Activated naive CD8-positive, alpha-beta T cell treated with anti-CD3 and anti-CD28 coated beads, Interleukin-2, amount 10 ng/mL, durations not matched to agents 7 days and 5 days (primary cell): Measurements from ENCODE around the gene NSUN7. TPM values are rescaled to one million over a fixed set of nuclear protein-coding genes. Genes with fewer than 3 reads are reported as not detected.
"Not testable (repeated sequence)": the region's sequence is repeated elsewhere in the genome, so short reads cannot be mapped to it uniquely, and the experiment has no call there.

Experiments used
- ATAC-seq: fragments of 150-1000 bp; cut with Tn5 transposase; one replicate; pipeline ENCODE4 v1.10.0; 2021; ENCODE audit warnings: low read depth, moderate library complexity
- POLR2A ChIA-PET: fragments of 350-600 bp; sonication (Branson Sonifier 250); formaldehyde crosslinking; loops from one replicate; lab custom pipeline; 2021; ENCODE audit warnings: antibody characterized with exemption; lab: Charles Lee
- DNase-seq: peaks from one replicate; pipeline ENCODE4 v3.0.0; 2021
- H3K27ac Mint-ChIP-seq: one replicate; pipeline ENCODE4 v1.8.0; 2022; ENCODE audit warnings: mild to moderate bottlenecking, mixed read lengths
- H3K27me3 Mint-ChIP-seq: one replicate; pipeline ENCODE4 v1.8.0; 2022; ENCODE audit warnings: mild to moderate bottlenecking, moderate library complexity, mixed read lengths
- H3K36me3 Mint-ChIP-seq: one replicate; pipeline ENCODE4 v1.8.0; 2021; ENCODE audit warnings: mild to moderate bottlenecking, mixed read lengths
- H3K4me1 Mint-ChIP-seq: one replicate; pipeline ENCODE4 v1.8.0; 2021; ENCODE audit warnings: mixed read lengths
- H3K4me3 Mint-ChIP-seq: one replicate; pipeline ENCODE4 v1.8.0; 2022; ENCODE audit warnings: mild to moderate bottlenecking, moderate library complexity, mixed read lengths
- H3K9me3 Mint-ChIP-seq: one replicate; pipeline ENCODE4 v1.8.0; 2021; ENCODE audit warnings: mixed read lengths
- total RNA-seq, 2 experiments: library from RNA; stranded (reverse); gene quantifications; one replicate each; pipeline ENCODE4 v1.2.3, GENCODE V29; 2021

Gene NSUN7, protein sequence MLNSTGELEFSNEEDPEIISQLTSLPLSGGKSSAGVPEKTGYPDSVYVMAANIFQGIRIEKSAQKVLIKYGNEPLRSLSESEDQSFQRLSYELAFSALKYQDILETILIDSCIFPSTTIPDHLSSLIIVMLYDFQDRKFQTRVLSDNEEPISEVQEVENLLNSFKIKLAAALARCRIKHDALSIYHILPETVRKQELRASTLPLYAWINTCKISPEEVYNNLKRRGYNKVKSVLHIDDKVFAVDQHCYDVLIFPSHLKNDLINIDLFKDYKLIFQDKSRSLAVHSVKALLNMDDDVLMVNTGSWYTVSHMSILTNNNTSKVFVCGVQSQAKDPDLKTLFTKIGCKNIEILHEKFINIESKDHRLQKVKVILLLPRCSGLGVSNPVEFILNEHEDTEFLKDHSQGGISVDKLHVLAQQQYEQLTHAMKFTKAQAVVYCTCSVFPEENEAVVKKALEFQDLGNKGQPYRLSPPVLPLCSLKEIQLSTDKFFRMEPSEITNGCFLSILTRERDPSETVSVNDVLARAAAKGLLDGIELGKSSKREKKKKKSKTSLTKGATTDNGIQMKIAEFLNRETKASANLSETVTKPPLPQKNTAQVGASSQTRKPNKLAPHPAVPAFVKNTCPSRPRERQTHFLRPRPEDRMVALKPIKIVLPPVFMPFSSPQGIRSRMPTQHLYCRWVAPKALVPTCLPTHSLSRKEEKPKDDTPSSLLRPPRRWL
- total RNA-seq, result under 1 TPM; 0.25 to 0.34 TPM

DNA sequence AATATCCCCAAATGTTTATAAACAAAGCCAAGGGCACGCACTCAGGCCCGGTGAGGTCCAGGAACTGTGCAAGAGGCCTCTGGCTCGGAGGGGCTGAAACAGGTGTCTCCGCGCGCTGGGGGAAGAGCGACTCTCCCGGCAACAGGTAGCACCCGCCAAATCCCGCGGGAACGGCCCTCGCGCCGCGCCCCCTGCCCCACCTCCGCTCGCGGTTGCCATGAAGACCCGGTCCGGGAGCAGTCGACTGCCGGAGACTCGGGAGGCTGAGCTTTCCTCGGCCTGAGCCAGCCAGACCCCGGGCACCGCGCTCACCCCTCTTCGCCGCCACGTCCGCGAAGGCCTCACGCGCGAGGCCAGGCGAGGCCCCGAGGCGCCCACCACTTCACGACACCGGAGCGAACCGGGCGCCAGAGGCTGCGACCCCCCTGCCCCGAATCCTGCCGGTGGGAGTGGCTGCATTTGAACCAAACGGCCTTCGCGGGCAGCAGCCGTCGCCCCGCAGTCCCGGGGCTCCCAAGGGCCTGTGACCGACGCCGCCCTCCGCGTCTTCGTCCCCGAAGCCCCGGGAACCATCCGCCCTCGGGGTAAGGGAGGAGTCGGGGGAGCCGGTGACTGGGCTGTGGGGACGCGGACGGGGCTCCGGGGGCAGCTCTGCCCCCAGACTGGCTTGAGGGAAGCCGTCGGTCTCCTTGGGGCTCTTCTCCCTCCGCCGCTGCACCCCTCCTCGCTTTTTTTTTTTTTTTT, at the start of gene NSUN7:
Gene NSUN7, plus strand, starts transcription at position 239 of the 744 bp plus-strand sequence. CDS start 739 bp downstream, outside the sequence.
- Mint-ChIP-seq H3K27me3 (peaks cover 49% of the 10 kb centered on the region), H3K9me3 (peaks cover 4% of the 10 kb centered on the region), H3K27ac (peak within 1 kb of the TSS; percentile 30), H3K4me3 (peak within 1 kb of the TSS; percentile 72), H3K4me1 (peaks cover 4% of the 10 kb centered on the region), H3K36me3 (peaks cover 7% of the 10 kb centered on the region)
- ATAC-seq (peak; percentile 83), DNase-seq (peak; percentile 62)
- POLR2A ChIA-PET, result interaction anchor here (0.5 to 0.7 kb wide), 2 partner anchors 315 to 424 kb away, joined by 3 to 5 read pairs; no protein-coding TSS in a partner anchor

DNA sequence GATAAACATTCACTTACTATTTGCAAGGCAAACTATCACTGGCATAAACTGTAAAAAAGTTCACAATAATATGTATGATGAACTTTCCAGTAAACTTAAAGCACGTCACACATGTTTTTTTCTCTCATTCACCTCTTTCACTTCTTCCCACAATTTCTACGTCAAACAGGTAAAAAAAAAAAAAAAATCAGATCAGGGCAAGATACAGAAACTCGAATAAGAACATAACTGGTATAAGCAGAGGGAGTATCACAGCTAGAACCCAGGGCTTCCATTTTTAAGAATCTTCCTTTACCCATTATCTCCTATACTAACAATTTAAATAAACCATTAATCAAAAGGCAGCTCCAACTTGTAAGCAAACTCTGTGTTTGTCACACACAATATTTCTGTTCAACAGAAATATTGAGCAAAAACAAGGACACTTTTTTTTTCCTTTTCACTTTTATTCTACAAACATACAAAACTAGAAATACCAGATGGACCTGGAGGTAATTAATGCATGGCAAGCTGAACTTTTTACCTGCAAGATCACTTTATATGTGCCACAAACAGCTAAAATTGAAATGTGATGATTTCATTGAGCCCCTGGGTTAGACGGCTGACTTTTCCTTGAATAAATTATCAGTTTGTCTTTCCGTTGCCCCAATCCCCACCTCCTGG, 47.5 kb upstream of the NSUN7 start:
- POLR2A ChIA-PET, result no interaction called here
- Mint-ChIP-seq H3K4me3 (peak overlapping the region; percentile 35), H3K27me3 (peaks cover 5% of the 10 kb centered on the region), H3K4me1 (peaks cover 13% of the 10 kb centered on the region), H3K9me3 (no peaks in the 10 kb centered on the region), H3K27ac (peak overlapping the region; percentile 58), H3K36me3 (no peaks in the 10 kb centered on the region)
- no peak for DNase-seq
- ATAC-seq, result no peak

DNA sequence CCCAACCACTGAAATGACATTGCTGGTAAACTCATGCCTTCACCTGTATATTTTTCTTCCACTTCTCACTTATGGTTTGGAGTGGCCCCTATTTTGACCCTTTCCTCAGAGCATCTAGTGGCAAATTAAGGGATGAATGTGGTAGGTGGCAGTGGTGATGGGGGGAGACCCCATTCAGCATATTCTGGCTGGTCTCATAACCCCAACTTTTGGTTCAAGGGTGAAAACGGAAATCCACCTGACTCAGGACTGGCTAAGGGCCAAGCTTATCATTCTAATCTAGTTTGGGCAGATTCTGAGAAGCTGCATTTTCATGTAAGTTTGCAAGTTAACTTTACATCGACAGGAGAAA, 47.0 kb upstream of the NSUN7 start:
- POLR2A ChIA-PET, result no interaction called here
- H3K27me3 Mint-ChIP-seq, result peaks cover 10% of the 10 kb centered on the region
- ATAC-seq (peak; percentile 42), DNase-seq (no peak)
- no peaks in the 10 kb centered on the region for H3K36me3 Mint-ChIP-seq
- H3K9me3 Mint-ChIP-seq, result no peaks in the 10 kb centered on the region
- peaks cover 13% of the 10 kb centered on the region for H3K4me1 Mint-ChIP-seq
- H3K27ac Mint-ChIP-seq, result peak overlapping the region; percentile 58
- peak overlapping the region; percentile 35 for H3K4me3 Mint-ChIP-seq

DNA sequence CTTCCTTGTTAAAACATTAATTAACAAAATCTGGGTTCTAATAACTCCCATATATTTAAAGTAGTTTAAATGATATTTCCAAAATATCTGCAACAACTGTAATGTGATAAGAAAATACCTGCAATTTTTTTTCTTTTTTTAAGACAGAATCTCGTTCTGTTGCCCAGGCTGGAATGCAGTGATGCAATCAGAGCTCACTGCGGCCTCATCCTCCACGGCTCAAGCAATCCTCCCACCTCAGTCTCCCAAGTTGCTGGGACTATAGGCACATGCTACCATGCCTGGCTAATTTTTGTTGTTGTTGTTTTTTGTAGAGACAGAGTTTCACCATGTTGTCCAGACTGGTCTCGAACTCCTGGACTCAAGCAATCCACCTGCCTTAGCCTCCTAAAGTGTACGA, 45.7 kb upstream of the NSUN7 start:
- peaks cover 21% of the 10 kb centered on the region for H3K27me3 Mint-ChIP-seq
- no peak for DNase-seq
- no peak overlapping the region for H3K27ac Mint-ChIP-seq
- POLR2A ChIA-PET, result interaction anchor here (1.4 kb wide), 1 partner anchor 86 kb away, joined by 3 read pairs; no protein-coding TSS in a partner anchor
- no peak overlapping the region for H3K4me3 Mint-ChIP-seq
- peaks cover 13% of the 10 kb centered on the region for H3K4me1 Mint-ChIP-seq
- H3K9me3 Mint-ChIP-seq, result no peaks in the 10 kb centered on the region
- no peaks in the 10 kb centered on the region for H3K36me3 Mint-ChIP-seq
- ATAC-seq, result no peak

DNA sequence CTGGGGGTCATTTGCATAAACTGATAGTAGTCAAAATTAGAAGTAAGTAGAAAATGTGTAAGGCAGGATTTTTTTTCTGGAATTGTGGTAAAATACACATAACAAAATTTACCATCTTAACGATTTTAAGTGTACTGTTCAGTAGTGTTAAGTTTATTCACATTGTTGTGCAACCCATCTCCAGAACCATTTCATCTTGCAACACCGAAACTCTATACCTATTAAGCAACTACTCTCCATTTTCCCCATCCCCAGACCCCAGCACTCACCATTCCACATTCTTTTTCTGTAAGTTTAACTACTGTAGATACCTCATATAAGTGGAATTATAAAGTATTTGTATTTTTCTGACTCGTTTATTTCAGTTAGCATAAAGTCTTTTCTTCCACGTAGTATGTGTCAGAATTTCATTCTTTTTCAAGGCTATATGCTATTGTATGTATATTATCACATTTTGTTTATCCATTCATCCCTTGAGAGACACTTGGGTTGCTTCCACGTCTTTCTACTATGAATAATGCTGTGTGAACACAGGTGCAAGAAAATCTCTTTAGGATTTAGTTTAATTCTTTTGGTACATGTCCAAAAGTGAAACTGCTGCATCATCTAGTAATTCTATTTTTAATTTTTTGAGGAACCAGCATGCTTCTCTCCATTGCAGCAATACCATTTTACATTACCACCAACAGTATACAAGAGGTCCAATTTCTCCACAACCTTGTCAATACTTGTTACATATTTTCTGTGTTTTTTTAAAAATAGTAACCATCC, 39.1 kb upstream of the NSUN7 start:
- no peak overlapping the region for H3K27ac Mint-ChIP-seq

DNA sequence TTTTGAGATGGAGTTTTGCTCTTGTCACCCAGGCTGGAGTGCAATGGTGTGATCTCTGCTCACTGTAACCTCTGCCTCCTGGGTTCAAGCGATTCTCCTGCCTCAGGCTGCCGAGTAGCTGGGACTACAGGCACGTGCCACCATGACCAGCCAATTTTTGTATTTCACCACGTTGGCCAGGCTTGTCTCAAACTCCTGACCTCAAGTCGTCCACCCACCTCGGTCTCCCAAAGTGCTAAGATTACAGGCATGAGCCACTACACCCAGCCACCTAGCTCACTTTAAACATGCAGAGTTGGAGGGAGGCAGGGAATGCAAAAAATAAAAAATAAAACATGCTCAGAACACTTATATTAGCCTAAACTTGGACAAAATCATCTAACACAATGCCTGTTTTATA, 36.8 kb upstream of the NSUN7 start:
- H3K36me3 Mint-ChIP-seq, POLR2A ChIA-PET, ATAC-seq, H3K4me3 Mint-ChIP-seq, DNase-seq, H3K4me1 Mint-ChIP-seq, H3K9me3 Mint-ChIP-seq, H3K27ac Mint-ChIP-seq: not testable (repeated sequence)
- peaks cover 39% of the 10 kb centered on the region for H3K27me3 Mint-ChIP-seq

More for the DNA sequence above, 39.1 kb upstream of the NSUN7 start:
- Mint-ChIP-seq H3K9me3 (no peaks in the 10 kb centered on the region), H3K4me3 (no peak overlapping the region), H3K4me1 (peaks cover 5% of the 10 kb centered on the region), H3K36me3 (no peaks in the 10 kb centered on the region), H3K27me3 (peaks cover 50% of the 10 kb centered on the region)
- POLR2A ChIA-PET, result no interaction called here
- ATAC-seq (no peak), DNase-seq (no peak)

DNA sequence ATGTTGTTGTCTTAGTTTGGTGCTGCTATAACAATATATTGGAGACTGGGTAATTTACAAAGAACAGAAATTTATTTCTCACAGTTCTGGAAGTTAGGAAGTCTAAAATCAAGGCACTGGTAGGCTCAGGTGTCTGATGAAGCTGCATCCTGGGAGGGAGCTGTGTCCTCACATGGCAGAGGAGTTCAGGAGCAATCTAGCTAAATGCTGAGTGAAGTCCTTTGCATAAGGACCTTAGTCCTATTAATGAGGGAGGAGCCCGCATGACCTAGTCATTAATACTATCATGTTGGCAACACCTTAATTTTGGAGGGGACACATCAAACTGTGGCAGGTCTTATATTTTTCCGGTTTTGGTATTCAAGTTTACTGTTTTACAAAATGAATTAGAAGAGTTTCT, 36.0 kb upstream of the NSUN7 start:
- no peaks in the 10 kb centered on the region for H3K36me3 Mint-ChIP-seq
- no peak for ATAC-seq
- no peaks in the 10 kb centered on the region for H3K9me3 Mint-ChIP-seq
- DNase-seq, result no peak
- peaks cover 31% of the 10 kb centered on the region for H3K27me3 Mint-ChIP-seq
- H3K4me1 Mint-ChIP-seq, result peaks cover 13% of the 10 kb centered on the region
- POLR2A ChIA-PET, result no interaction called here
- no peak overlapping the region for H3K27ac Mint-ChIP-seq
- H3K4me3 Mint-ChIP-seq, result no peak overlapping the region

DNA sequence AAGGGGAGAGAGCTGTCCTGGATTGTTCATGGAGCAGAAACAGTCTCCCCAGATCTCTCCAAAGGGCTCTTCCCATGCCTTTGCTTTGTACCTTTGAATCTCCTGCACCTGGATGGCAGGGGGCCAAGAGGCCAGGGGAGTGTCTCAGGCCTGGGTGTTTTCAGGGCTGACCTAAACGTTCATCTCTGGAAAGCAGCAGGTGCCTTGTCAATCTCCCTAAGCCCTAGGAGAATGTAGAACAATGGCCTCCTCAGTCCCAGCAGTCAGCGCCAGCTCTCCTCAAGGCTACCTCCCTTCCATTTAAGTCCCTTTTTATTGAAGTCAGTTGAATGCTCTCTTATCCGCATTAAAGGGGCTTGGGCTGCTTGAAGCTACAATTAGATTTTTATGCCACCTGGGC, 31.2 kb upstream of the NSUN7 start:
- ATAC-seq (no peak), DNase-seq (no peak)
- Mint-ChIP-seq H3K27me3 (peaks cover 3% of the 10 kb centered on the region), H3K9me3 (no peaks in the 10 kb centered on the region), H3K4me1 (peaks cover 23% of the 10 kb centered on the region), H3K36me3 (no peaks in the 10 kb centered on the region), H3K27ac (peak overlapping the region; percentile 36), H3K4me3 (no peak overlapping the region)
- POLR2A ChIA-PET, result interaction anchor here (0.5 to 1.0 kb wide), 4 partner anchors 18 to 662 kb away, joined by 3 to 7 read pairs (median 4); partner anchors contain the start of gene N4BP2

DNA sequence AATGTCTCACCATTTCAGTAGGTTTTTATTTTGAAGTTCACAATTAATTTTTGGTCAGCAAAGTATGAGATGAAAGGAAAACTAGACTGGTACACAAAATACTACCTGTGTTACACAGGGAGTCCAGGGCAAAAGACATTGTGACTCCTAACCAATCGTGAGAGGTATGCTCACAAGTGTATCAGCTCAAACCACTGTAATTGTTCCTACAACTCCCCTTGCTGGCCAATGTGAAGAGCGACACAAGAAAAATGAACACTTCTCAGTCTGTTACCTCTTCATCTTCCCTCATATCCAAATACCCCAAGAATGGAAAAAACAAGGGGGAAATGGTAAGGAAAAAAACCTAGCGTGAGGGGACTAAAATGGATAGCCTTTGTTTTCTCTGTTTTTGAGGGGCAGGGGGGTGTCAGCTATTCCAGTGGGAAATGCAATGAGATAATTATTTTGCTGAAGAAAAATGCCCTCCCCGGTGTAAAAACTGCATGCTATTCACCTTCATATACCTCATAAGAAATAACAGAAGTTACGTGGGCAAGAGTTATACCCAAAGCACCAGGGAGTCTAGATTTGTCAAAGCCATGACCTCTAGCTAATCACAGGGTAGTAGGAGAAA, 30.6 kb upstream of the NSUN7 start:
- H3K36me3 Mint-ChIP-seq, result no peaks in the 10 kb centered on the region
- DNase-seq (no peak), ATAC-seq (peak; percentile 70)
- POLR2A ChIA-PET, result interaction anchor here (0.5 to 1.0 kb wide), 5 partner anchors 19 to 663 kb away, joined by 3 to 7 read pairs (median 3); partner anchors contain the start of gene N4BP2
- peaks cover 25% of the 10 kb centered on the region for H3K4me1 Mint-ChIP-seq
- no peaks in the 10 kb centered on the region for H3K27me3 Mint-ChIP-seq
- peak overlapping the region; percentile 36 for H3K27ac Mint-ChIP-seq
- H3K4me3 Mint-ChIP-seq, result no peak overlapping the region
- no peaks in the 10 kb centered on the region for H3K9me3 Mint-ChIP-seq

DNA sequence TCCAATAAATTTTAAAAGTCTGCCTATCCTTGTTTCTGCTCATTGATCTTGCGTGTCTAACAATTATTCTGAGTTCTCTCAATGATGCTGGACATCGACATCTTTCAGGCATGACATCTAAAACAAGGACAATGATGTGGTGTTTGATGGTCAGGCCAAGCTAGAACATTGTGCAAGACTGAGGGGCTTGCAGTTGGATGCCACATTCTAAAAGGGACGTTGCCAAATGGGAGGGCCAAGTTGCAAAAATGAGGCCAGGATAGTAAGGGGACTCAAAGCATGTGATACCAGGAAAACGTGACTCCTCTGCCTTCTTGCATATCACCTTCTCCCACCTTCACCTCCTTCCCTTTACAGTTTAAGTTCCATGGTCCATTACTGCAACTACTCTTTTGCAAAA, 29.4 kb upstream of the NSUN7 start:
- H3K27ac Mint-ChIP-seq, result no peak overlapping the region
- ATAC-seq, result no peak
- POLR2A ChIA-PET, result no interaction called here

DNA sequence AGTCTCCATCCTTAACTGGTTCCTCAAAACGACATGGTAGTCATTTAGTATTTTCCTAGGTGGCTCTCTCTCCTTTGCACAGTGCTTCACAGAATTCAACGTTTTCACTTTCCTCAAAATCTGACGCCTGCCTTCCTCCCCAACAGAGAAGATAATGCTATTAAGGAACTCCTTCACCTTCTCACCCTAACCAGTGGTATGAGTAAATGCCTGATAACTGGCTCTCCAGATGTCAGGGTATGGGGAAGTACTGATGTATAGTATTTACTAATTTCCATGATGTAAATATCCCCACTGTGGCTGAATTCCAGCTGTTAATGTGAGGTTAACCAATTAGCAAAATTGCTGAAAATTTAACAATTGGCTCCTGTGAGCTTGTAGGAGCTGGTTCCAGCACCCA, 28.8 kb upstream of the NSUN7 start:
- Mint-ChIP-seq H3K27me3 (no peaks in the 10 kb centered on the region), H3K27ac (no peak overlapping the region), H3K4me3 (no peak overlapping the region), H3K4me1 (peaks cover 22% of the 10 kb centered on the region), H3K9me3 (no peaks in the 10 kb centered on the region), H3K36me3 (no peaks in the 10 kb centered on the region)
- DNase-seq (no peak), ATAC-seq (no peak)
- POLR2A ChIA-PET, result no interaction called here

More for the DNA sequence above, 29.4 kb upstream of the NSUN7 start:
- Mint-ChIP-seq H3K9me3 (no peaks in the 10 kb centered on the region), H3K36me3 (no peaks in the 10 kb centered on the region), H3K4me3 (no peak overlapping the region), H3K4me1 (peaks cover 22% of the 10 kb centered on the region), H3K27me3 (no peaks in the 10 kb centered on the region)
- no peak for DNase-seq

DNA sequence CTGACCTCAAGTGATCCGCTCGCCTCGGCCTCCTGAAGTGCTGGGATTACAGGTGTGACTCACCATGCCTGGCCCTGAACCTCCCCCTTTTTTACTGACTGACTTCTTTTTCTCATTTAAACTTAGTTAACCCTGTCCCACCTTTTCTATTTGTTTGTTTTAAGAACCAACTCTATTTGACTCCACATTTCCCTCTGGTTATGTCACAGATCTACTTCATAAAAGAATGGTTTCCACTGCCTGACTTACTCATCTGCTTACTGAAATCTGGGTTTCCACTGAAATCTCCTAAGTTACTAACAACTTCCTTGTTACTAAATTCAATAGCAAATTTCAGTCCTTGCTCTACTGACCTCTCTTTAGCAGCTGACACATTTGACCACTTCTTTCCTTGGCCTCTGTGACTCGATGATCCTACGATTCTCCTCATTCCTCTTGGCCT, 28.0 kb upstream of the NSUN7 start:
- ATAC-seq, result no peak
- Mint-ChIP-seq H3K9me3 (no peaks in the 10 kb centered on the region), H3K27me3 (no peaks in the 10 kb centered on the region), H3K36me3 (no peaks in the 10 kb centered on the region), H3K27ac (no peak overlapping the region), H3K4me3 (no peak overlapping the region), H3K4me1 (peaks cover 19% of the 10 kb centered on the region)
- POLR2A ChIA-PET, result interaction anchor here (0.7 to 1.0 kb wide), 2 partner anchors 25 to 664 kb away, joined by 3 to 7 read pairs; no protein-coding TSS in a partner anchor
- no peak for DNase-seq
